ENCODE measurements around the gene TENT4B.
A peak's percentile ranks its signal among the peaks of the same experiment; 100 is the strongest.

- TF ChIP-seq CTCF (IDR thresholded peaks at IDR 0.05), result peak; percentile 76
- no peak for TF ChIP-seq ZFX (IDR thresholded peaks at IDR 0.05; ENCODE audit: borderline replicate concordance)
These were observed 60.9 kb downstream of the TENT4B start for GRCh38 chr16:50213939-50214519.
